G401.6 (cell line): ENCODE data around the gene C1QB.
"Not testable (repeated sequence)": the region's sequence is repeated elsewhere in the genome, so short reads cannot be mapped to it uniquely, and the experiment has no call there.

Experiments used
- FAIRE-seq: peaks from 2 replicates; lab custom pipeline; 2012; peaks lifted over from hg19 to GRCh38; lab: Jason Lieb, UNC

The C1QB gene

GRCh38 chr1:22699681-22700520, 46.9 kb downstream of the C1QB start:
- no peak for FAIRE-seq

- FAIRE-seq, result no peak
Observed at GRCh38 chr1:22702296-22703085, 49.5 kb downstream of the C1QB start.

GRCh38 chr1:22704440-22705067, 51.5 kb downstream of the C1QB start:
- peak; percentile 54 for FAIRE-seq

GRCh38 chr1:22705586-22705985, 52.5 kb downstream of the C1QB start:
- no peak for FAIRE-seq

GRCh38 chr1:22706100-22706499, 53.1 kb downstream of the C1QB start:
- not testable (repeated sequence) for FAIRE-seq

- no peak for FAIRE-seq
Observed at GRCh38 chr1:22708777-22709176, 55.7 kb downstream of the C1QB start.

GRCh38 chr1:22709227-22709626, 56.2 kb downstream of the C1QB start:
- no peak for FAIRE-seq

- FAIRE-seq, result no peak
Observed at GRCh38 chr1:22709891-22710700, 57.1 kb downstream of the C1QB start.

GRCh38 chr1:22710701-22711049, 57.6 kb downstream of the C1QB start, which contains the start of gene EPHB2:
Gene EPHB2, plus strand, starts transcription at chr1:22710839. Its CDS starts 144 bp downstream, at chr1:22710983.
- FAIRE-seq, result no peak

GRCh38 chr1:22711071-22711470, 58.0 kb downstream of the C1QB start:
- no peak for FAIRE-seq
